GM12875 (cell line): ENCODE measurements around the gene DPP3.
"Not testable (repeated sequence)": the region's sequence is repeated elsewhere in the genome, so short reads cannot be mapped to it uniquely, and the experiment has no call there.

ENCODE experiments used
- H3K4me3 ChIP-seq: one replicate; pipeline ENCODE4 v1.5.1; 2011; ENCODE audit warnings: low read depth, low read length, control low read depth
- CTCF ChIP-seq: IDR thresholded peaks from 2 replicates; pipeline ENCODE4 v1.5.1; 2011; ENCODE audit warnings: low read depth, mild to moderate bottlenecking, control low read depth, inconsistent platforms, low read length, moderate library complexity, borderline replicate concordance; ENCODE audit not compliant: insufficient read depth

The DPP3 gene

GRCh38 chr11:66539170-66539869 lies 59.1 kb downstream of the DPP3 start:
- no peak overlapping the region for H3K4me3 ChIP-seq
- TF ChIP-seq CTCF, result no peak

- no peak overlapping the region for H3K4me3 ChIP-seq
- TF ChIP-seq CTCF, result no peak
Observed at GRCh38 chr11:66539870-66540213, 59.6 kb downstream of the DPP3 start.

- not testable (repeated sequence) for H3K4me3 ChIP-seq
Observed at GRCh38 chr11:66540598-66540997, 60.4 kb downstream of the DPP3 start.

GRCh38 chr11:66541892-66542291 lies 61.7 kb downstream of the DPP3 start:
- TF ChIP-seq CTCF, result no peak

GRCh38 chr11:66542362-66542761 lies 62.1 kb downstream of the DPP3 start:
- no peak for TF ChIP-seq CTCF
- H3K4me3 ChIP-seq, result no peak overlapping the region

More at GRCh38 chr11:66541892-66542291, 61.7 kb downstream of the DPP3 start:
- no peak overlapping the region for H3K4me3 ChIP-seq

- TF ChIP-seq CTCF, result peak; percentile 74
- no peak overlapping the region for H3K4me3 ChIP-seq
Observed at GRCh38 chr11:66543263-66544107, 63.3 kb downstream of the DPP3 start.

GRCh38 chr11:66544952-66545351 lies 64.7 kb downstream of the DPP3 start:
- H3K4me3 ChIP-seq, result peak overlapping the region; percentile 94

GRCh38 chr11:66545701-66546367 lies 65.6 kb downstream of the DPP3 start, which contains the start of gene ZDHHC24:
Gene ZDHHC24 (minus strand): TSS chr11:66546048. CDS start chr11:66546003, 45 bp downstream.
- H3K4me3 ChIP-seq, result peak within 1 kb of the TSS; percentile 94
- TF ChIP-seq CTCF, result no peak
